HG03064 (cell line): ENCODE measurements around the gene CERKL.
"Not testable (repeated sequence)": the region's sequence is repeated elsewhere in the genome, so short reads cannot be mapped to it uniquely, and the experiment has no call there.

Source experiments
- ATAC-seq: cut with Tn5 transposase; IDR thresholded peaks from one replicate; pipeline ENCODE4 v1.9.1; 2021; ENCODE audit warnings: low read depth; ENCODE audit not compliant: unreplicated experiment

Gene CERKL

GRCh38 chr2:181656450-181657291, at the start of gene CERKL:
Gene CERKL (minus strand): TSS chr2:181657105. CDS start chr2:181657006, 99 bp downstream.
- peak; percentile 78 for ATAC-seq

GRCh38 chr2:181702519-181702918, 45.6 kb upstream of the CERKL start:
- ATAC-seq = not testable (repeated sequence)

- no peak for ATAC-seq
Measured at GRCh38 chr2:181698223-181698622, 41.3 kb upstream of the CERKL start.

- no peak for ATAC-seq
Measured at GRCh38 chr2:181697571-181697970, 40.7 kb upstream of the CERKL start.

GRCh38 chr2:181697126-181697525, 40.2 kb upstream of the CERKL start:
- ATAC-seq = no peak

- no peak for ATAC-seq
Measured at GRCh38 chr2:181694271-181694670, 37.4 kb upstream of the CERKL start.

- no peak for ATAC-seq
Measured at GRCh38 chr2:181690860-181691259, 34.0 kb upstream of the CERKL start.

- no peak for ATAC-seq
Measured at GRCh38 chr2:181686576-181687185, 29.8 kb upstream of the CERKL start.

- ATAC-seq = no peak
Measured at GRCh38 chr2:181685150-181685688, 28.3 kb upstream of the CERKL start.

- no peak for ATAC-seq
Measured at GRCh38 chr2:181684454-181685149, 27.7 kb upstream of the CERKL start.

GRCh38 chr2:181683518-181684453, 26.9 kb upstream of the CERKL start:
- ATAC-seq = no peak

GRCh38 chr2:181682795-181683517, 26.1 kb upstream of the CERKL start:
- no peak for ATAC-seq

GRCh38 chr2:181682026-181682789, 25.3 kb upstream of the CERKL start:
- no peak for ATAC-seq

GRCh38 chr2:181680937-181681811, 24.3 kb upstream of the CERKL start:
- ATAC-seq = no peak

- ATAC-seq = no peak
Measured at GRCh38 chr2:181680055-181680936, 23.4 kb upstream of the CERKL start, which contains the start of gene NEUROD1. Gene NEUROD1 (minus strand): TSS chr2:181680517. CDS start chr2:181678860, 1,657 bp downstream.

- no peak for ATAC-seq
Measured at GRCh38 chr2:181679544-181679979, 22.7 kb upstream of the CERKL start.
